ENCODE measurements around the gene KLC1.

DNA sequence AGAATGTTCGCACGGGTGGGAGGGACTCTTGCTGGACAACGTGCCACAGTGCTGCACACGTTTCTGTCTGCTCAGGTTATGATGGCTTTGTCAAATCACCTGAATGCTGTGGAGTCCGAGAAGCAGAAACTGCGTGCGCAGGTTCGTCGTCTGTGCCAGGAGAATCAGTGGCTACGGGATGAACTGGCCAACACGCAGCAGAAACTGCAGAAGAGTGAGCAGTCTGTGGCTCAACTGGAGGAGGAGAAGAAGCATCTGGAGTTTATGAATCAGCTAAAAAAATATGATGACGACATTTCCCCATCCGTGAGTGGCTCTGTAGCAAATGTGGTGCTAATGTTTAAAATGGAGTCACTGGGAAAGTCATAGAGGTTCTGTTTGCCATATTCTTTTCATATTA is 28.5 kb downstream of the KLC1 start:
- TF ChIP-seq, protein P1, sequence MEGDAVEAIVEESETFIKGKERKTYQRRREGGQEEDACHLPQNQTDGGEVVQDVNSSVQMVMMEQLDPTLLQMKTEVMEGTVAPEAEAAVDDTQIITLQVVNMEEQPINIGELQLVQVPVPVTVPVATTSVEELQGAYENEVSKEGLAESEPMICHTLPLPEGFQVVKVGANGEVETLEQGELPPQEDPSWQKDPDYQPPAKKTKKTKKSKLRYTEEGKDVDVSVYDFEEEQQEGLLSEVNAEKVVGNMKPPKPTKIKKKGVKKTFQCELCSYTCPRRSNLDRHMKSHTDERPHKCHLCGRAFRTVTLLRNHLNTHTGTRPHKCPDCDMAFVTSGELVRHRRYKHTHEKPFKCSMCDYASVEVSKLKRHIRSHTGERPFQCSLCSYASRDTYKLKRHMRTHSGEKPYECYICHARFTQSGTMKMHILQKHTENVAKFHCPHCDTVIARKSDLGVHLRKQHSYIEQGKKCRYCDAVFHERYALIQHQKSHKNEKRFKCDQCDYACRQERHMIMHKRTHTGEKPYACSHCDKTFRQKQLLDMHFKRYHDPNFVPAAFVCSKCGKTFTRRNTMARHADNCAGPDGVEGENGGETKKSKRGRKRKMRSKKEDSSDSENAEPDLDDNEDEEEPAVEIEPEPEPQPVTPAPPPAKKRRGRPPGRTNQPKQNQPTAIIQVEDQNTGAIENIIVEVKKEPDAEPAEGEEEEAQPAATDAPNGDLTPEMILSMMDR (IDR thresholded peaks at IDR 0.05; ENCODE audit: low read depth, low read length, missing input control) = no peak
- TF ChIP-seq TAF1 (conservative IDR thresholded peaks at IDR 0.05) = no peak
- TF ChIP-seq FOXA1 (IDR thresholded peaks at IDR 0.05) = no peak
- no peak for TF ChIP-seq RAD21 (IDR thresholded peaks at IDR 0.05)
- TF ChIP-seq YY1 (IDR thresholded peaks at IDR 0.05) = no peak
- TF ChIP-seq, protein P2, sequence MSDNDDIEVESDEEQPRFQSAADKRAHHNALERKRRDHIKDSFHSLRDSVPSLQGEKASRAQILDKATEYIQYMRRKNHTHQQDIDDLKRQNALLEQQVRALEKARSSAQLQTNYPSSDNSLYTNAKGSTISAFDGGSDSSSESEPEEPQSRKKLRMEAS (IDR thresholded peaks at IDR 0.05) = no peak
- TF ChIP-seq HNF4A (conservative IDR thresholded peaks at IDR 0.05) = no peak
- TF ChIP-seq JUND (IDR thresholded peaks at IDR 0.05) = no peak
- no peak for TF ChIP-seq ATF3 (IDR thresholded peaks at IDR 0.05)
- no peak for TF ChIP-seq ZBTB33 (IDR thresholded peaks at IDR 0.05)
- TF ChIP-seq REST (IDR thresholded peaks at IDR 0.05) = no peak

Measured in liver (tissue), 3 donors.